ENCODE results near the gene YJU2. TPM values are rescaled to one million over a fixed set of nuclear protein-coding genes. Genes with fewer than 3 reads are reported as not detected.

Gene YJU2
- total RNA-seq, 1 experiment from 2014 or later: 11.0 TPM

DNA sequence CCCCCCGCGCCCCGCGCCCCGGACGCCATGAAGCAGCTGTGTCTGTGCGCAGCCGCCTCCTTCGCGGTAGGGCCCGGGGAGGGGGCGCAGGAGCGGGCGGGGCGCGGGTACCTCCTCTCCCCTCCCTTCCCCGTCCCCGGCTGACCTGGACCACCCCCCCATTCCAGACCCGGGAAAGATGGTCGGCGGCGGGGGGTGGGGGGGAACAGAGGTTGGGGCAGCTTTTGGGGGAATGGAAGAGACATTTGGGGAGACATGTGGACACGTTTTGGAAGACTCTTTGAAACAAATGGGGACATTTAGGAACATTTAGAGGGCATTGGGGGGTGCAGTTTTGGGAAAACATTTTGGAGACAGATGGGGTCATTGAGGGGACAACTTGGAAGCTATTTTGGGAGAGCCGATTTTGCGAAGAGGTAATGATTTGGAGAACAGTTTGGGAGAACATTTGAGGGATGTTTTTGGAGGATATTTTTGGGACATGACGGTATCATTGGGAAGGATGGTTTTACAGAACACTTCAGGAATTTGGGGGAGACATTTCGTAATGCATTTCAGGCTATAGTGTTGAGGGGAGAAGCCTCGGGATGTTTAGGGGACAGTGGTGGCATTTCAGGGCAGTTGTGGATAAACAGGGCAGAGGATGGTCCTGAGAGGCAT is 48.3 kb upstream of the YJU2 start:
- ChIA-PET CTCF (interaction anchor here (0.6 kb wide), 1 partner anchor 170 kb away, joined by 11 read pairs; no protein-coding TSS in a partner anchor), POLR2A (ENCODE audit: unreplicated experiment) (no interaction called here)
- Histone ChIP-seq H3K79me2 (ENCODE audit: low read depth) (no peaks in the 10 kb centered on the region), H3F3A (ENCODE audit: insufficient read depth, low read depth) (no peaks in the 10 kb centered on the region), H3K9me2 (ENCODE audit: insufficient read depth) (no peaks in the 10 kb centered on the region), H3K4me2 (no peak overlapping the region), H2AFZ (no peak overlapping the region), H4K20me1 (ENCODE audit: insufficient read depth) (no peaks in the 10 kb centered on the region), H3K9me3 (ENCODE audit: insufficient read depth, low read depth) (no peaks in the 10 kb centered on the region), H3K4me1 (replicated peaks; ENCODE audit: insufficient read depth) (no peaks in the 10 kb centered on the region), H3K4me3 (no peak overlapping the region), H3K27ac (no peak overlapping the region), H3K36me3 (ENCODE audit: low read depth) (no peaks in the 10 kb centered on the region), H3K27me3 (ENCODE audit: insufficient read depth, low read depth) (no peaks in the 10 kb centered on the region)
- DNase-seq: no peak
- BruUV-seq (replicated peaks): no TSS peak
- intact Hi-C loops (cut with micrococcal nuclease; ENCODE audit: unreplicated experiment): no loop called here
- TF ChIP-seq, protein P1, sequence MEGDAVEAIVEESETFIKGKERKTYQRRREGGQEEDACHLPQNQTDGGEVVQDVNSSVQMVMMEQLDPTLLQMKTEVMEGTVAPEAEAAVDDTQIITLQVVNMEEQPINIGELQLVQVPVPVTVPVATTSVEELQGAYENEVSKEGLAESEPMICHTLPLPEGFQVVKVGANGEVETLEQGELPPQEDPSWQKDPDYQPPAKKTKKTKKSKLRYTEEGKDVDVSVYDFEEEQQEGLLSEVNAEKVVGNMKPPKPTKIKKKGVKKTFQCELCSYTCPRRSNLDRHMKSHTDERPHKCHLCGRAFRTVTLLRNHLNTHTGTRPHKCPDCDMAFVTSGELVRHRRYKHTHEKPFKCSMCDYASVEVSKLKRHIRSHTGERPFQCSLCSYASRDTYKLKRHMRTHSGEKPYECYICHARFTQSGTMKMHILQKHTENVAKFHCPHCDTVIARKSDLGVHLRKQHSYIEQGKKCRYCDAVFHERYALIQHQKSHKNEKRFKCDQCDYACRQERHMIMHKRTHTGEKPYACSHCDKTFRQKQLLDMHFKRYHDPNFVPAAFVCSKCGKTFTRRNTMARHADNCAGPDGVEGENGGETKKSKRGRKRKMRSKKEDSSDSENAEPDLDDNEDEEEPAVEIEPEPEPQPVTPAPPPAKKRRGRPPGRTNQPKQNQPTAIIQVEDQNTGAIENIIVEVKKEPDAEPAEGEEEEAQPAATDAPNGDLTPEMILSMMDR (conservative IDR thresholded peaks at IDR 0.05): no peak
- no peak for TF ChIP-seq EZH2 (IDR thresholded peaks at IDR 0.05; ENCODE audit: low read depth)

DNA sequence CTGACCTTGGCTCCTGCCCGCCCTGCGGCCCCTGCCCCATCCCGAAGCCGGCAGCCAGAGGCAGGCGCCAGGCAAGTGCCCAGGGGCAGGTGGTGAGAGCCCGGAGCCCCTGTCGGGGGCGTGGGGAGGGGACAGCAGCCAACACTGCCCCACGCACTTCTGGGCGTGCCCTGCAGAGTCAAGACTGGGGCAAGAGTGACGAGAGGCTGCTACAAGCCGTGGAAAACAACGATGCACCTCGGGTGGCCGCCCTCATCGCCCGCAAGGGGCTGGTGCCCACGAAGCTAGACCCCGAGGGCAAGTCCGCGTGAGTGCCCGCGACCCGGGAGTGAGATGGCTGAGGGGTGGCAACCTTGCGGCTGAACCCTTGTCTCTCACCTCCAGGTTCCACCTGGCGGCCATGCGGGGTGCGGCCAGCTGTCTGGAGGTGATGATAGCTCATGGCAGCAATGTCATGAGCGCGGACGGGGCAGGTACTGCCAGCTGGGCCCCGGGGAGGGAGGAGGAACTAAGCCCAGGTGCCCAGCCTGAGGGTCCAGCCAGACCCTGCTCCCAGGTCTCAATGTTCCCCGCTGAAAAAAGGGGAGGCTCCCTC is 47.1 kb upstream of the YJU2 start:
- POLR2A ChIA-PET (ENCODE audit: unreplicated experiment): no interaction called here
- intact Hi-C loops (cut with micrococcal nuclease; ENCODE audit: unreplicated experiment): loop anchor here (5.0 to 10.0 kb wide), 2 partner anchors 57 to 875 kb away; no protein-coding TSS in a partner anchor
- TF ChIP-seq EZH2 (IDR thresholded peaks at IDR 0.05; ENCODE audit: low read depth): no peak
- TF ChIP-seq, protein P1 (conservative IDR thresholded peaks at IDR 0.05): peak; percentile 57
- no peaks in the 10 kb centered on the region for H3K27me3 ChIP-seq (ENCODE audit: insufficient read depth, low read depth)
- CTCF ChIA-PET: interaction anchor here (0.7 kb wide), 1 partner anchor 83 kb away, joined by 3 read pairs; no protein-coding TSS in a partner anchor
- no TSS peak for BruUV-seq (replicated peaks)
- H3K9me3 ChIP-seq (ENCODE audit: insufficient read depth, low read depth): no peaks in the 10 kb centered on the region
- no peaks in the 10 kb centered on the region for H3K9me2 ChIP-seq (ENCODE audit: insufficient read depth)
- DNase-seq: no peak
- no peak overlapping the region for H2AFZ ChIP-seq
- H4K20me1 ChIP-seq (ENCODE audit: insufficient read depth): no peaks in the 10 kb centered on the region
- peak overlapping the region; percentile 40 for H3K4me2 ChIP-seq
- no peak overlapping the region for H3K4me3 ChIP-seq
- H3K36me3 ChIP-seq (ENCODE audit: low read depth): no peaks in the 10 kb centered on the region
- H3K4me1 ChIP-seq (replicated peaks; ENCODE audit: insufficient read depth): no peaks in the 10 kb centered on the region
- no peaks in the 10 kb centered on the region for H3F3A ChIP-seq (ENCODE audit: insufficient read depth, low read depth)
- no peak overlapping the region for H3K27ac ChIP-seq
- no peaks in the 10 kb centered on the region for H3K79me2 ChIP-seq (ENCODE audit: low read depth)

DNA sequence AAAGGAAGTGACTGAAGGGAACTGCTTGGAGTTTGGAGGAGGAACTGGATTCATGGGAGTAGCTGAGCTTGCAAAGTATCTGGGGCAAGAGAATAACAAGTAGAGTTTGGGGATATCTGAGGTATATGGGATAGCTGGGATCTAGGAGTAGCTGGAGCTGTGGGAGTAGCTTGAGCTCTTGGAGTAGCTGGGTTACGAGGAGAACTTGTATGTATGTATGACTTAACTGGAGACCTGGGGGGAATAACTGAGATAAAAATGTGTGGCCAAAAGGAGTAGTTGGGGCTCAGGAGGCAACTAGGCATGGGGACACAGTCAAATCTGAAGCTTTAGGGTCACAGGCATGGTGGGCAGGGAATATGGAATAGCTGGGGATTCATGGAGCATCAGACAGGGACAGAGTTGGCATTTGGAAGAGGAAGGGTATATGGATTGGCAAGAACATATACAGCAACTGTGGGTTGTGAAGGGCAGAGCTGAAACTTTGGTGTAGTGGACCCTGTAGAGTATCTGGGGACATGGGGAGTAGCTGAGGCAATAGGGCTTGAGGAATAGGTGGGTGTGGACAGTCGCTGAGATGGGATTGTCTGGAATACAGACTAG is 45.8 kb upstream of the YJU2 start:
- Histone ChIP-seq H3K9me3 (ENCODE audit: insufficient read depth, low read depth) (no peaks in the 10 kb centered on the region), H2AFZ (no peak overlapping the region), H3K4me3 (no peak overlapping the region), H3K36me3 (ENCODE audit: low read depth) (no peaks in the 10 kb centered on the region), H3K27ac (no peak overlapping the region), H3K27me3 (ENCODE audit: insufficient read depth, low read depth) (no peaks in the 10 kb centered on the region), H3K79me2 (ENCODE audit: low read depth) (no peaks in the 10 kb centered on the region), H4K20me1 (ENCODE audit: insufficient read depth) (no peaks in the 10 kb centered on the region), H3F3A (ENCODE audit: insufficient read depth, low read depth) (no peaks in the 10 kb centered on the region), H3K4me1 (replicated peaks; ENCODE audit: insufficient read depth) (no peaks in the 10 kb centered on the region), H3K4me2 (no peak overlapping the region), H3K9me2 (ENCODE audit: insufficient read depth) (no peaks in the 10 kb centered on the region)
- POLR2A ChIA-PET (ENCODE audit: unreplicated experiment): no interaction called here
- intact Hi-C loops (cut with micrococcal nuclease; ENCODE audit: unreplicated experiment): loop anchor here (5.0 to 10.0 kb wide), 2 partner anchors 59 to 876 kb away; no protein-coding TSS in a partner anchor
- no TSS peak for BruUV-seq (replicated peaks)
- DNase-seq: no peak
- CTCF ChIA-PET: interaction anchor here (0.6 kb wide), 1 partner anchor 200 kb away, joined by 7 read pairs; no protein-coding TSS in a partner anchor
- TF ChIP-seq, protein P1 (conservative IDR thresholded peaks at IDR 0.05): no peak
- no peak for TF ChIP-seq EZH2 (IDR thresholded peaks at IDR 0.05; ENCODE audit: low read depth)

Measured in PC-9 (cell line).